IgD-negative memory B cell (primary cell): Measurements from ENCODE around the gene TRIM72. TPM values are rescaled to one million over a fixed set of nuclear protein-coding genes. Genes with fewer than 3 reads are reported as not detected.
"Not testable (repeated sequence)": the region's sequence is repeated elsewhere in the genome, so short reads cannot be mapped to it uniquely, and the experiment has no call there.

ENCODE experiments used
- H3K27ac Mint-ChIP-seq, 3 donors: one replicate each; pipeline ENCODE4 v1.8.0; 2020 to 2022; ENCODE audit warnings: mild to moderate bottlenecking in 3 of 3, mixed read lengths in 3 of 3, moderate library complexity in 1 of 3
- H3K27me3 Mint-ChIP-seq: one replicate; pipeline ENCODE4 v1.8.0; 2021; ENCODE audit warnings: mixed read lengths
- H3K36me3 Mint-ChIP-seq: one replicate; pipeline ENCODE4 v1.8.0; 2020; ENCODE audit warnings: mild to moderate bottlenecking, mixed read lengths
- H3K4me1 Mint-ChIP-seq, 3 donors: one replicate each; pipeline ENCODE4 v1.8.0; 2020 to 2022; ENCODE audit warnings: mixed read lengths in 3 of 3, mild to moderate bottlenecking in 1 of 3
- H3K4me3 Mint-ChIP-seq, 4 donors: one replicate each; pipeline ENCODE4 v1.8.0; 2020 to 2022; ENCODE audit warnings: mild to moderate bottlenecking in 4 of 4, mixed read lengths in 4 of 4, moderate library complexity in 3 of 4
- H3K9me3 Mint-ChIP-seq, 3 donors: one replicate each; pipeline ENCODE4 v1.8.0; 2020 to 2021; ENCODE audit warnings: mixed read lengths in 3 of 3, mild to moderate bottlenecking in 1 of 3
- polyA plus RNA-seq: library from polyadenylated mRNA; unstranded; fragments of 300-500 nt; fragmentation: Illumina TruSeq; gene quantifications from one replicate; pipeline ENCODE4 v1.2.3, GENCODE V29; 2021

Gene TRIM72
- polyA plus RNA-seq, 1 donor from 2014 or later = not detected

GRCh38 chr16:31186176-31186575 lies 27.7 kb upstream of the TRIM72 start:
- Mint-ChIP-seq H3K4me3 (peak overlapping the region in 2 of 4 donors; percentile 75 to 83), H3K9me3 (peaks cover 0 to 1% (median 0%) of the 10 kb centered on the region in 3 donors), H3K36me3 (peaks cover 12% of the 10 kb centered on the region), H3K27me3 (no peaks in the 10 kb centered on the region), H3K4me1 (peaks cover 35 to 47% (median 45%) of the 10 kb centered on the region in 3 donors), H3K27ac (peak overlapping the region; percentile 9 to 91 (median 89))

GRCh38 chr16:31186930-31187807 lies 26.8 kb upstream of the TRIM72 start:
- peak overlapping the region in 2 of 3 donors; percentile 89 for H3K27ac Mint-ChIP-seq
- H3K36me3 Mint-ChIP-seq = peaks cover 12% of the 10 kb centered on the region
- peak overlapping the region in 2 of 4 donors; percentile 64 to 75 for H3K4me3 Mint-ChIP-seq
- peaks cover 35 to 47% (median 47%) of the 10 kb centered on the region in 3 donors for H3K4me1 Mint-ChIP-seq
- peaks cover 0 to 1% (median 0%) of the 10 kb centered on the region in 3 donors for H3K9me3 Mint-ChIP-seq
- H3K27me3 Mint-ChIP-seq = no peaks in the 10 kb centered on the region

- Mint-ChIP-seq H3K27ac (peak overlapping the region in 2 of 3 donors; percentile 89), H3K4me1 (peaks cover 28 to 43% (median 41%) of the 10 kb centered on the region in 3 donors), H3K27me3 (no peaks in the 10 kb centered on the region), H3K9me3 (no peaks in the 10 kb centered on the region), H3K36me3 (peaks cover 12% of the 10 kb centered on the region), H3K4me3 (peak overlapping the region in 1 of 4 donors; percentile 75)
These were observed 26.1 kb upstream of the TRIM72 start for GRCh38 chr16:31187808-31188189.

GRCh38 chr16:31188450-31189411 lies 25.2 kb upstream of the TRIM72 start:
- Mint-ChIP-seq H3K9me3 (no peaks in the 10 kb centered on the region), H3K27me3 (no peaks in the 10 kb centered on the region), H3K4me3 (peak overlapping the region in 2 of 4 donors; percentile 2 to 75), H3K4me1 (peaks cover 22 to 48% (median 40%) of the 10 kb centered on the region in 3 donors), H3K27ac (peak overlapping the region; percentile 9 to 89 (median 88)), H3K36me3 (peaks cover 12% of the 10 kb centered on the region)

GRCh38 chr16:31189412-31189778 lies 24.5 kb upstream of the TRIM72 start:
- Mint-ChIP-seq H3K27ac (peak overlapping the region in 2 of 3 donors; percentile 88 to 89), H3K4me1 (peaks cover 22 to 48% (median 38%) of the 10 kb centered on the region in 3 donors), H3K27me3 (no peaks in the 10 kb centered on the region), H3K9me3 (no peaks in the 10 kb centered on the region), H3K4me3 (peak overlapping the region in 1 of 4 donors; percentile 75), H3K36me3 (peaks cover 12% of the 10 kb centered on the region)

GRCh38 chr16:31190061-31190460 lies 23.9 kb upstream of the TRIM72 start:
- H3K27me3 Mint-ChIP-seq = no peaks in the 10 kb centered on the region

GRCh38 chr16:31190818-31191444 lies 23.0 kb upstream of the TRIM72 start:
- H3K36me3 Mint-ChIP-seq = peaks cover 10% of the 10 kb centered on the region
- peak overlapping the region; percentile 40 to 89 (median 81) for H3K27ac Mint-ChIP-seq
- H3K9me3 Mint-ChIP-seq = no peaks in the 10 kb centered on the region
- no peaks in the 10 kb centered on the region for H3K27me3 Mint-ChIP-seq
- H3K4me1 Mint-ChIP-seq = peaks cover 21 to 43% (median 27%) of the 10 kb centered on the region in 3 donors
- no peak overlapping the region for H3K4me3 Mint-ChIP-seq

More at GRCh38 chr16:31190061-31190460, 23.9 kb upstream of the TRIM72 start:
- peaks cover 10% of the 10 kb centered on the region for H3K36me3 Mint-ChIP-seq
- H3K4me1 Mint-ChIP-seq = peaks cover 22 to 46% (median 34%) of the 10 kb centered on the region in 3 donors
- peak overlapping the region in 2 of 4 donors; percentile 49 to 75 for H3K4me3 Mint-ChIP-seq
- H3K27ac Mint-ChIP-seq = peak overlapping the region in 1 of 3 donors; percentile 89
- H3K9me3 Mint-ChIP-seq = no peaks in the 10 kb centered on the region

GRCh38 chr16:31191697-31192428 lies 22.1 kb upstream of the TRIM72 start:
- no peaks in the 10 kb centered on the region for H3K27me3 Mint-ChIP-seq
- H3K4me1 Mint-ChIP-seq = peaks cover 19 to 41% (median 25%) of the 10 kb centered on the region in 3 donors
- peak overlapping the region; percentile 49 to 83 (median 73) for H3K27ac Mint-ChIP-seq
- no peaks in the 10 kb centered on the region for H3K9me3 Mint-ChIP-seq
- H3K36me3 Mint-ChIP-seq = peaks cover 8% of the 10 kb centered on the region
- peak overlapping the region in 1 of 4 donors; percentile 43 for H3K4me3 Mint-ChIP-seq

GRCh38 chr16:31192856-31193642 lies 20.9 kb upstream of the TRIM72 start:
- Mint-ChIP-seq H3K4me1 (peaks cover 16 to 42% (median 22%) of the 10 kb centered on the region in 3 donors), H3K27me3 (no peaks in the 10 kb centered on the region), H3K36me3 (peaks cover 8% of the 10 kb centered on the region), H3K27ac (peak overlapping the region in 2 of 3 donors; percentile 23 to 46), H3K9me3 (no peaks in the 10 kb centered on the region), H3K4me3 (peak overlapping the region in 1 of 4 donors; percentile 3)

- Mint-ChIP-seq H3K4me3 (no peak overlapping the region), H3K27ac (peak overlapping the region in 2 of 3 donors; percentile 23 to 46), H3K4me1 (peaks cover 16 to 40% (median 22%) of the 10 kb centered on the region in 3 donors), H3K36me3 (peaks cover 8% of the 10 kb centered on the region), H3K9me3 (no peaks in the 10 kb centered on the region), H3K27me3 (no peaks in the 10 kb centered on the region)
These were observed 20.0 kb upstream of the TRIM72 start for GRCh38 chr16:31193874-31194273.

GRCh38 chr16:31194898-31195297 lies 19.0 kb upstream of the TRIM72 start:
- Mint-ChIP-seq H3K36me3 (peaks cover 8% of the 10 kb centered on the region), H3K9me3 (no peaks in the 10 kb centered on the region), H3K27me3 (no peaks in the 10 kb centered on the region), H3K27ac (peak overlapping the region in 2 of 3 donors; percentile 12 to 77), H3K4me1 (peaks cover 22 to 37% (median 31%) of the 10 kb centered on the region in 3 donors), H3K4me3 (no peak overlapping the region)

- not testable (repeated sequence) for H3K36me3 Mint-ChIP-seq, H3K27me3 Mint-ChIP-seq, H3K9me3 Mint-ChIP-seq
- Mint-ChIP-seq H3K27ac (peak overlapping the region in 1 of 3 donors; percentile 46), H3K4me1 (peaks cover 27 to 38% (median 36%) of the 10 kb centered on the region in 3 donors), H3K4me3 (peak overlapping the region in 1 of 4 donors; percentile 14)
These were observed 18.1 kb upstream of the TRIM72 start for GRCh38 chr16:31195861-31196260.
